ENCODE data around the gene CTDP1.

CTDP1 gene

DNA sequence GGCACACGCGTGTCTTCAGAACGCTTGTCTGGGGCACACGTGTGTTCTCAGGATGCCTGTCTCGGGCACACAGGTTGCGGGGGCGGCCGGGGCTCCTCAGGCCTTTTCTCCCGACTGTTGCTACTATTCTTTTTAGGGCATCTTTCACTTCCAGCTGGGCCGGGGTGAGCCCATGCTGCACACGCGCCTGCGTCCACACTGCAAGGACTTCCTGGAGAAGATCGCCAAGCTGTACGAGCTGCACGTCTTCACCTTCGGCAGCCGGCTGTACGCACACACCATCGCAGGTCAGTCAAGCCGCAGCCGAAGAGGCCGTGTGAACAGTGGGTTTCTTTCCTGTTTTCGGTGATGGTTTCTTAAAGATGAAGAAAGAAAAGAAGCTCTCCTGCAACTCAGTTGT is 25.0 kb downstream of the CTDP1 start:
- no peak for DNase-seq (ENCODE audit: low spot score)
- in situ Hi-C loops (cut with MboI; ENCODE audit: low sequenced_read_pairs, unreplicated experiment): no loop called here
- TF ChIP-seq, protein P1, sequence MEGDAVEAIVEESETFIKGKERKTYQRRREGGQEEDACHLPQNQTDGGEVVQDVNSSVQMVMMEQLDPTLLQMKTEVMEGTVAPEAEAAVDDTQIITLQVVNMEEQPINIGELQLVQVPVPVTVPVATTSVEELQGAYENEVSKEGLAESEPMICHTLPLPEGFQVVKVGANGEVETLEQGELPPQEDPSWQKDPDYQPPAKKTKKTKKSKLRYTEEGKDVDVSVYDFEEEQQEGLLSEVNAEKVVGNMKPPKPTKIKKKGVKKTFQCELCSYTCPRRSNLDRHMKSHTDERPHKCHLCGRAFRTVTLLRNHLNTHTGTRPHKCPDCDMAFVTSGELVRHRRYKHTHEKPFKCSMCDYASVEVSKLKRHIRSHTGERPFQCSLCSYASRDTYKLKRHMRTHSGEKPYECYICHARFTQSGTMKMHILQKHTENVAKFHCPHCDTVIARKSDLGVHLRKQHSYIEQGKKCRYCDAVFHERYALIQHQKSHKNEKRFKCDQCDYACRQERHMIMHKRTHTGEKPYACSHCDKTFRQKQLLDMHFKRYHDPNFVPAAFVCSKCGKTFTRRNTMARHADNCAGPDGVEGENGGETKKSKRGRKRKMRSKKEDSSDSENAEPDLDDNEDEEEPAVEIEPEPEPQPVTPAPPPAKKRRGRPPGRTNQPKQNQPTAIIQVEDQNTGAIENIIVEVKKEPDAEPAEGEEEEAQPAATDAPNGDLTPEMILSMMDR (IDR thresholded peaks at IDR 0.05; ENCODE audit: borderline replicate concordance, control extremely low read depth, extremely low read depth, insufficient read depth, missing control alignments): no peak

DNA sequence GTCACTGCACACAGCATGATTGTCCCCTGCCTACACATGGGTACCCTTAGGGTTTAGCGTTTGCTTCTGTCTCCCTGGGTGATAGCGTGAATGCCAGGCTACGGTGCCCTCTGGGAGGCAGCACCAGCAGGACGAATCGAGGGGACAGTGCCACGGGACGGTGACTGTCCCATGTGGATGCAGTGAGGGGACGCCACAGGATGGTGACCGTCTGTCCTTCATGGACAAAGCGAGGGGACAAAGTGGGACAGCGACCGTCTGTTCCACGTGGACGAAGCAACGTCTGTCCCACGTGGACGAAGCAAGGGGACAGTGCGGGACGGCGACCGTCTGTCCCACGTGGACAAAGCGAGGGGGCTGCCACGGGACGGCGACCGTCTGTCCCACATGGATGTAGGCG is 25.7 kb downstream of the CTDP1 start:
- no peak for DNase-seq (ENCODE audit: low spot score)
- in situ Hi-C loops (cut with MboI; ENCODE audit: low sequenced_read_pairs, unreplicated experiment): no loop called here
- TF ChIP-seq, protein P1 (IDR thresholded peaks at IDR 0.05; ENCODE audit: borderline replicate concordance, control extremely low read depth, extremely low read depth, insufficient read depth, missing control alignments): no peak

DNA sequence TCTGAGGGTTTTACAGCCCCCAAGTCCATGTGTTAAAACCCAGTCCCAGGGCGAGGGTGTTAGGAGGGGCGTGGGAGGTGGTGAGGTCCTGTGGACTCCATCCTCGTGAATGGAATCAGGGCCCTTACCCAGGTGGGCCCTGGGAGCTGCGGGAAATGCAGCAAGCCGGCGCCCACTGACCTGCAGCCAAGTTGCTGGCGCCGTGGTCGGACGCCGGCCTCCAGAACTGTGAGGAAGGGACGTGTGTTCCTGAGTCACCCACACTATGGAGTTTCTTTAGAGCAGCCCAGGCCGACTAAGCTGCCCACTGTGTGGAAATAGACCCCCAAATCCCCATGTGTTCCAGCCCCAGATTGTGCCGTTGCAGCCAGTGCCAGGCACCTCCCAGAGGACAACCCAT is 26.4 kb downstream of the CTDP1 start:
- TF ChIP-seq, protein P1 (IDR thresholded peaks at IDR 0.05; ENCODE audit: borderline replicate concordance, control extremely low read depth, extremely low read depth, insufficient read depth, missing control alignments): no peak
- in situ Hi-C loops (cut with MboI; ENCODE audit: low sequenced_read_pairs, unreplicated experiment): no loop called here
- DNase-seq (ENCODE audit: low spot score): no peak

DNA sequence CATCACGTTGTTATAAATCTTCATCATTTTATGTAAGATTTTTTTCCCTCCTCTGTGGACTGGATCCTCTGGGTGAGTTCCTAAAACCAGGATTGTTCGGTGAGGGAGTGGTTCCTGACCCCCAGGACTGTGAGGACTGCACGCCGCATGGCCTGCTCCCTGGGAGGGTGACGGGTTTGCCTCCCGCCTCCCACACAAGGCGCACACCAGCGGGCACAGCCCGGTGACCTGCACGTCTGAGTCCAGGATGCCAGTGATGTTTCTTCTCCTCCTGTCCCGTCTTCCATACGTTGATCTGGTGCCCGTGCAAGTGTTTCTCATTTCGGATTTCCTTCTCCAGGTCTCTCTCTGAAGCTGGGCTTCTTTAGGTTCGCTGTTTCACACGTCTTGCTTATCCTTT is 27.1 kb downstream of the CTDP1 start:
- in situ Hi-C loops (cut with MboI; ENCODE audit: low sequenced_read_pairs, unreplicated experiment): no loop called here
- no peak for DNase-seq (ENCODE audit: low spot score)
- TF ChIP-seq, protein P1 (IDR thresholded peaks at IDR 0.05; ENCODE audit: borderline replicate concordance, control extremely low read depth, extremely low read depth, insufficient read depth, missing control alignments): no peak

DNA sequence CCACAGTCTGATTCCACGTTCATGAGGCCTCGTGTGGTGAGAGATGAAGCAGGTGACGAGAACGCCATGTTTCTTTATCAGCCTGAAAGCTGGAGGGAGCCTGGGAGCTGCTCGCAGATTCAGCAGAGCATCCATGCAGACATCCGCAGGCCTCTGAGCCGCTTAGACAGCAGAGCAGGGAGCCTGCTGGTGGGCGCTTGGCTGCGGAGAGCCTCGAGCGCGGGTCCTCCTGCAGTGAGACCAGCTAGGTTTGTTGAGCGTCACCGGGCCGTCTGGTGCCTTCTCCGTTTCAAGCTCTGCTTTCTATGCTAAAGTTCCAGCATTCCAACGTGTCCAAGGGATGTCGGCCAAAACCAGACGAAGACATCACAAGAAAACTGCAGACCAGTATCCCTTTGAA is 27.6 kb downstream of the CTDP1 start:
- TF ChIP-seq, protein P1 (IDR thresholded peaks at IDR 0.05; ENCODE audit: borderline replicate concordance, control extremely low read depth, extremely low read depth, insufficient read depth, missing control alignments): no peak
- in situ Hi-C loops (cut with MboI; ENCODE audit: low sequenced_read_pairs, unreplicated experiment): no loop called here
- DNase-seq (ENCODE audit: low spot score): no peak

DNA sequence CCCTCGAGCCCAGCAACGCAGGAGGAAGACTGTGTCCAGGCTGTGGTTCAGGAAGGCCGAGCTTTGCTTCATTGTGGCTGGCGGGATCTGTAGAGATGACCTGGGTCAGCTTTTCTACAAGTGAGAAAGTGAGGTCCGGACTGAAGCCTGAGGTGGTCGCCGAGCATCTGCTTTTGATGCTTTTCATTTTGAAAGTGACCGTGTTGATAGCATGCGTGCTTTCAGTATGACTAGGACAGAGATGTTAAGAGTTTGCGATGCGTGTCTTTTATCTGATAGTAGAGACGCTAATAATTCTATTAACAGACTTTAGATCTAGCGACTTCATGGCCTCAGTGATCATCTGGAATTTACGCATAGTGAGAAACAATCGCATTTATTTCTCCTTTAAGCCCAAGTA is 28.1 kb downstream of the CTDP1 start:
- in situ Hi-C loops (cut with MboI; ENCODE audit: low sequenced_read_pairs, unreplicated experiment): no loop called here
- no peak for DNase-seq (ENCODE audit: low spot score)
- TF ChIP-seq, protein P1 (IDR thresholded peaks at IDR 0.05; ENCODE audit: borderline replicate concordance, control extremely low read depth, extremely low read depth, insufficient read depth, missing control alignments): no peak

DNA sequence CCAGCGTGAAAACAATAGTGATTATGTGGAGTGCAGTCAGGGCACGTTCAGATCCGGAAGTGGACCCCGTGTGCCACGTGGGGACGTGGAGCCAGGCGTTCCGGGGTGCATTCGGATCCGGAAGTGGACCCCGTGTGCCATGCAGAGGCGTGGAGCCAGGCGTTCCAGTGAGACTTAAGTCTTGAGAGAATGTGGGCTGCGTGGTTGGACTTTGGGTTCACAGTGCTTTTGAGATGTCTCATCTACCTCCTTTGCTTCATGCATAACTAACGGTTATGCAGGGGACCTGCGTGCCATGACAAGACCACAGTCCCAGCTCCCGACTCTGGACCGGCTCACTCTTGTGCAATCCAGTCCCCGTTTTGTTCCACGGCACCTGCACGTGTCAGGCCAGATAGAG is 28.8 kb downstream of the CTDP1 start:
- TF ChIP-seq, protein P1 (IDR thresholded peaks at IDR 0.05; ENCODE audit: borderline replicate concordance, control extremely low read depth, extremely low read depth, insufficient read depth, missing control alignments): no peak
- no peak for DNase-seq (ENCODE audit: low spot score)
- in situ Hi-C loops (cut with MboI; ENCODE audit: low sequenced_read_pairs, unreplicated experiment): no loop called here

Measured in GM13976 (cell line).